ENCODE data around the gene GPATCH8. TPM values are rescaled to one million over a fixed set of nuclear protein-coding genes. Genes with fewer than 3 reads are reported as not detected.
A peak's percentile ranks its signal among the peaks of the same experiment; 100 is the strongest.
"Not testable (repeated sequence)": the region's sequence is repeated elsewhere in the genome, so short reads cannot be mapped to it uniquely, and the experiment has no call there.

Gene GPATCH8
- total RNA-seq, 1 donor from 2014 or later: 52.6 TPM

GRCh38 chr17:44396946-44397345 lies 106.3 kb downstream of the GPATCH8 start:
- Mint-ChIP-seq H3K4me3 (ENCODE audit: unreplicated experiment) (no peak overlapping the region), H3K36me3 (ENCODE audit: unreplicated experiment) (peaks cover 38% of the 10 kb centered on the region), H3K9me3 (ENCODE audit: unreplicated experiment) (no peaks in the 10 kb centered on the region), H3K4me1 (ENCODE audit: unreplicated experiment) (no peaks in the 10 kb centered on the region), H3K27ac (ENCODE audit: unreplicated experiment) (no peak overlapping the region), H3K27me3 (ENCODE audit: unreplicated experiment) (no peaks in the 10 kb centered on the region)
- no peak for DNase-seq (ENCODE audit: extremely low spot score, unreplicated experiment)
- no peak for TF ChIP-seq CTCF (IDR thresholded peaks at IDR 0.05)

GRCh38 chr17:44394833-44395232 lies 108.4 kb downstream of the GPATCH8 start:
- no peaks in the 10 kb centered on the region for H3K9me3 Mint-ChIP-seq (ENCODE audit: unreplicated experiment)

GRCh38 chr17:44394112-44394511 lies 109.1 kb downstream of the GPATCH8 start:
- not testable (repeated sequence) for H3K27ac Mint-ChIP-seq (ENCODE audit: unreplicated experiment); H3K27me3 Mint-ChIP-seq (ENCODE audit: unreplicated experiment); H3K9me3 Mint-ChIP-seq (ENCODE audit: unreplicated experiment); H3K4me1 Mint-ChIP-seq (ENCODE audit: unreplicated experiment); H3K4me3 Mint-ChIP-seq (ENCODE audit: unreplicated experiment)
- peak; percentile 44 for DNase-seq (ENCODE audit: extremely low spot score, unreplicated experiment)
- peaks cover 21% of the 10 kb centered on the region for H3K36me3 Mint-ChIP-seq (ENCODE audit: unreplicated experiment)

More at GRCh38 chr17:44394833-44395232, 108.4 kb downstream of the GPATCH8 start:
- H3K27me3 Mint-ChIP-seq (ENCODE audit: unreplicated experiment): no peaks in the 10 kb centered on the region
- H3K27ac Mint-ChIP-seq (ENCODE audit: unreplicated experiment): no peak overlapping the region
- no peak for DNase-seq (ENCODE audit: extremely low spot score, unreplicated experiment)
- no peaks in the 10 kb centered on the region for H3K4me1 Mint-ChIP-seq (ENCODE audit: unreplicated experiment)
- H3K36me3 Mint-ChIP-seq (ENCODE audit: unreplicated experiment): peaks cover 26% of the 10 kb centered on the region
- TF ChIP-seq CTCF (IDR thresholded peaks at IDR 0.05): no peak
- no peak overlapping the region for H3K4me3 Mint-ChIP-seq (ENCODE audit: unreplicated experiment)

- no peak overlapping the region for H3K4me3 Mint-ChIP-seq (ENCODE audit: unreplicated experiment)
- no peaks in the 10 kb centered on the region for H3K9me3 Mint-ChIP-seq (ENCODE audit: unreplicated experiment)
- no peak for DNase-seq (ENCODE audit: extremely low spot score, unreplicated experiment)
- H3K4me1 Mint-ChIP-seq (ENCODE audit: unreplicated experiment): peaks cover 2% of the 10 kb centered on the region
- H3K36me3 Mint-ChIP-seq (ENCODE audit: unreplicated experiment): no peaks in the 10 kb centered on the region
- no peaks in the 10 kb centered on the region for H3K27me3 Mint-ChIP-seq (ENCODE audit: unreplicated experiment)
- no peak for TF ChIP-seq CTCF (IDR thresholded peaks at IDR 0.05)
- H3K27ac Mint-ChIP-seq (ENCODE audit: unreplicated experiment): no peak overlapping the region
Observed at GRCh38 chr17:44390250-44390870, 112.8 kb downstream of the GPATCH8 start.

GRCh38 chr17:44389723-44390202 lies 113.4 kb downstream of the GPATCH8 start:
- Mint-ChIP-seq H3K4me1 (ENCODE audit: unreplicated experiment) (peaks cover 6% of the 10 kb centered on the region), H3K4me3 (ENCODE audit: unreplicated experiment) (no peak overlapping the region), H3K27me3 (ENCODE audit: unreplicated experiment) (no peaks in the 10 kb centered on the region), H3K27ac (ENCODE audit: unreplicated experiment) (no peak overlapping the region), H3K9me3 (ENCODE audit: unreplicated experiment) (no peaks in the 10 kb centered on the region), H3K36me3 (ENCODE audit: unreplicated experiment) (no peaks in the 10 kb centered on the region)
- no peak for TF ChIP-seq CTCF (IDR thresholded peaks at IDR 0.05)
- DNase-seq (ENCODE audit: extremely low spot score, unreplicated experiment): no peak

Measured in osteocyte (in vitro differentiated cells).